HG02938 (cell line): Measurements from ENCODE around the gene BRWD1.

Experiments used
- ATAC-seq: cut with Tn5 transposase; IDR thresholded peaks from one replicate; pipeline ENCODE4 v1.9.1; 2021; ENCODE audit warnings: mild to moderate bottlenecking, moderate library complexity; ENCODE audit not compliant: unreplicated experiment

Gene BRWD1

GRCh38 chr21:39313571-39314142 is at the start of gene BRWD1:
Gene BRWD1, minus strand, starts transcription at chr21:39313632. Its CDS starts 141 bp downstream, at chr21:39313491.
- ATAC-seq: peak; percentile 34

GRCh38 chr21:39362733-39363132 is 49.3 kb upstream of the BRWD1 start:
- no peak for ATAC-seq

DNA sequence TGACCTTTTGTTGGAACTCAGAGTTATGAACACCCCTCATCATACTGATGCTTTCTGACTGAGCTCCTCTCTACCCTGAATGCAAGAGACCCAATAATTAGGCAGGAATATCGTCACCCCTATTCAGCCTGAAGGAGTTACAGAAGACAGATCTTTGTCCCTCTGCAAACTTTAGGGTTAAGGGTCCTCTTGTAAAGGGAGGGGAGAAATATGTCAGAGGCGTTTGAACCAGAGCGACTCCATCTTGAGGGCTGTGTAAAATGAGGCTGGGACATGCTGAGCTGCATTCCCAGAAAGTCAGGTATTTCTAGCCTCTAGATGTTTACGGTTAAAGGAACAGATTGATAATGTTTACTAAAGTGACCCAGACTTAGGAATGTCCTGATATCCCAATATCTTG is 46.0 kb upstream of the BRWD1 start:
- no peak for ATAC-seq

DNA sequence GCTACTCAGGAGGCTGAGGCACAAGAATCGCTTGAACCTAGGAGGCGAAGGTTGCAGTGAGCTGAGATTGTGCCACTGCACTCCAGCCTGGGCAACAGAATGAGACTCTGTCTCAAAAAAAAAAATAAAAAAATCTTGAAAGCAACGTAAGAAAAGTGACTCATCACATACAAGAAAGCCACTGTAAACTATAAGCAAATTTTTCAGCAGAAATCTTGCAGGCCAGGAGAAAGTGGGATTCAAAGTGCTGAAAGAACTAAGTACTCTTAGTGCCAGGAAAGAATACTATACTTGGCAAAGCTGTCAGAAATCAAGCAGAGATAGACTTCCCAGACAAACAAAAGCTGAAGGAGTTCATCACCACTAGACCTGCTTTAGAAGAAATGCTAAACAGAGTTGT is 39.9 kb upstream of the BRWD1 start:
- no peak for ATAC-seq

GRCh38 chr21:39350094-39351005 is 36.9 kb upstream of the BRWD1 start:
- no peak for ATAC-seq

GRCh38 chr21:39349211-39350093 is 36.0 kb upstream of the BRWD1 start:
- peak; percentile 84 for ATAC-seq

GRCh38 chr21:39348355-39349210 is 35.2 kb upstream of the BRWD1 start, which contains the start of gene HMGN1:
Gene HMGN1, minus strand, starts transcription at chr21:39349088. Its CDS starts 171 bp downstream, at chr21:39348917.
- ATAC-seq: peak; percentile 49

DNA sequence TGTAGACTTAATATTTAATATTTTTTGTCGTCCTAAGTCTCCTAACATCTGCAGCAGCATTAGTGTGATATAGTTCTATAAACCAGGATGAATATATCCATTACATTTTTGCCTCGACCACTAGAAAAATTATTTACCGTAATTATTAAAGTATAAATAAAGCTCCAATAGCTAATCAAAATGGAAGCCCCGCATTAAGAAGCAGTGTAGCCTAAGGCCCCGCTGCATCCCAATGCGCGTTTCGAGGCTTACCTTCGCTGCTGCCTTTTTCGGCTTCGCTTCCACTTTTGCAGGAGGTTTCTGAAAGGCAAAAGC is 34.6 kb upstream of the BRWD1 start:
- ATAC-seq: peak; percentile 13

DNA sequence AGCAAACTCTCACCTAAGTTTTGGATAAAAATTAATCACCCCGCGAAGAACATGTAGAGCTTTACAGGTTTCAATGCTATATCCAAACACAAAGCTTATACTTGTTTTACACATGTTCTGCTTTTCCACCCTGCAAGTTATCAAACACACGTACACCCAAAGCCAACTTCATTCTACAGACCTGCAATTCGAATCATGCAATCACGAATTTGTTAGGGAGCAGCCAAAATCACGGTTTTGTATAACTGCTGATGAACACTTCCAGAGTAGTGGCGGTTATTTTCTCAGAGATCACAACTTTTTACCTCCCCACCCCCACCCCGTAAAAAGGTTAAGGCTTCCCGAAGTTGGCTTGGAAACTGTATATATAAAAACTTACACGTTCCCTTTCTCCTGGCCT is 34.1 kb upstream of the BRWD1 start:
- no peak for ATAC-seq

- ATAC-seq: no peak
These were observed 33.4 kb upstream of the BRWD1 start for GRCh38 chr21:39346671-39347331.

DNA sequence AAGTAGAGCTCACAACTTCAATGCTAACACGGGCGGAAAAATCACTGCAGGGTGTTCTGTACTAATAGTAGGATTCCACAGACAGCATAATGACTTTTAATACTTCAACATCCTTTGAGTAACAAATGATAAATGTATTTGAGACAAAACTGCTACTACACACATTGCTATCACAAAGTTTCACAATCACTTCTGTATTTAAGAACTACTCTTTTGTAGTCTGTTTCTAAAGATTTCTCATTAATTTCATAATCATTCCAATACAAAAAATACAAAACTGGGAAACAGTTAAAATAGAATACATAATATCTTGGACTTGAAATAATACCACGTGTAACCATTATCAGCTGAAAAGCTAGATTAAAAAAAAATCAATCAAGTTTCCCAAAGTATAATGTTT is 32.8 kb upstream of the BRWD1 start:
- ATAC-seq: no peak

DNA sequence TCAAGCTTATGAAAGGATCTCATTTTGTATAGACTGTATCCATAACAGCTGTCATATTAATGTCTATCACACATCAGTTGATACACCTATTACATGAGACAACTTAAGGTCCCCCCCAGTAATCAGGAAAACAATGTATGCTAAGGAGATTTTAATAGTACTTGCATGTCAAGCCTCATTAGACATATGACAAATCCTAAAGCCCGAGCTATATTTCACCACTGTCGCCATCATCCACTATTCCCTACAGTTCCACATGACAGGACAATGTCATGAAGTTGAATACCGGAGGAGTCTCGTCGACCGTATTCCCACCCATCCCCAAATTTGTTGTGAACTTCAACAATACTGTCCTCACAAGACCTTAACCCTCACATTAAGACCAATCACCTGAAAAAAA is 32.0 kb upstream of the BRWD1 start:
- no peak for ATAC-seq

GRCh38 chr21:39344848-39345247 is 31.4 kb upstream of the BRWD1 start:
- no peak for ATAC-seq

DNA sequence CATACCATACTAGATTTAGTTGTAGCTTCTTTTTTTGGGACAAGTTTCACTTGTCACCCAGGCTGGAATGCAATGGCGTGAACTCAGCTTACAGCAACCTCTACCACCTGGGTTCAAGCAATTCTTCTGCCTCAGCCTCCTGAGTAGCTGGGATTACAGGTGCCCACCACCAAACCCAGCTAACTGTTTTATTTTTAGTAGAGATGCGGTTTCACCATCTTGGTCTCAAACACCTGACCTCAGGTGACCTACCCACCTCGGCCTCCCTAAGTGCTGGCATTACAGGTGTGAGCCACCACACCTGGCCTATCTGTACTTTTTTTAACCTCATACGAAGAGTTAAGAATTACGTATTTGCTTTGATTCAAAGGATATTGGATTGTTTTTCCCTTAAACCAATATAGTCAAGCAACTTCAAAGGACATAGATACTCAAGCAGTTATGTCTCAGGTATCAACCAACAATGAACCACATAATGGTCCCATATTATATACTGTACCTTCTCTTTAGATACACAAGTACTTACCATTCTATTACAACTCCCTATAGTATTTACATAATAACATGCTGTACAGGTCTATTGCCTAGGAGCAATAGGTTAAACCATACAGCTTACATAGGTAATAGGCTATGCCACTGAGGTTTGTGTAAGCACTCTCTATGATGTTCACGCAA is 28.0 kb upstream of the BRWD1 start:
- no peak for ATAC-seq

DNA sequence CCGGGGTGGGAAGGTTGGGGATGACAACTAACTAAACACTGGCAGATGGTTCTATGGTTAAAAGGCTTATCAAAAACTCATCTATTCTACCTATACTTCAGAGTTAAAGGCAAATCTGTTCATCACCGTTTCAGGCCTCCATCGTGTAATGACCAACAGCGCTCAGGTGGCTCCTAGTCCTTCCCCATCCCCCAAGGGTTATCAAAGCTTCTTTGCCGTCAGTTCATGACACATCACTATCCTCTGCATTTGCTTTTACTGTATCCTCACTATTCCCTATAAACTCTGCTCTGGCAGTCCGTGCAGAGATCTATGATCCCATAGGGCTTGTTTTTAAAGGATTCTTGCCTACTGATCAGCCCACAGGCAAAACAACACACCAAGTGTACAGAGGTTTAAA is 27.3 kb upstream of the BRWD1 start:
- no peak for ATAC-seq

GRCh38 chr21:39339231-39339630 is 25.8 kb upstream of the BRWD1 start:
- no peak for ATAC-seq

DNA sequence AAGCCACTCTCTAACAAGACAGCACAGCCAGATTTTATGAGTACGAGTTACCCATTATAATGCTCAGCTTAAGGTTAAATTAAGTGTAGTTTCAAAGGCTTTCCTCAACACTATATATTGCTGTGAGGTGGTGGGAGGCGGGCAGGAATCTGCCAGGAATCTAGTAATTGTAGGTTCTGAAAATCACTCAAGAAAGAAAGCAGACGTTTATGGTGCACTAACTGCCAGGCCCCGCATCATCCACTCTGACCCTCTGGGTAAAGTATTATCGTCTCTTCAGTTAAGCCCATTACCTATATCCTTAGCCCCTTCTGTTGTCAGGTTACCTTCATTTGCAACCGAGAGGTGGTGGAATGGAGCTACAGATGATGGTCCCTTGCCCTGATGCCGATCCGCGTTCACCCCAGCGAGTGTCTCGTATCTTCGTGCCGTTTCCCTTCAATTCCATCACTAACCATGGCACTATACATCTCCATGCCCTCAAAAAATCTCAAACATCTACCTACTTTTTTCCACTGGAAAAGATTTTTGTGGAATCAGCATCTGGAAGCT is 23.1 kb upstream of the BRWD1 start:
- ATAC-seq: no peak

DNA sequence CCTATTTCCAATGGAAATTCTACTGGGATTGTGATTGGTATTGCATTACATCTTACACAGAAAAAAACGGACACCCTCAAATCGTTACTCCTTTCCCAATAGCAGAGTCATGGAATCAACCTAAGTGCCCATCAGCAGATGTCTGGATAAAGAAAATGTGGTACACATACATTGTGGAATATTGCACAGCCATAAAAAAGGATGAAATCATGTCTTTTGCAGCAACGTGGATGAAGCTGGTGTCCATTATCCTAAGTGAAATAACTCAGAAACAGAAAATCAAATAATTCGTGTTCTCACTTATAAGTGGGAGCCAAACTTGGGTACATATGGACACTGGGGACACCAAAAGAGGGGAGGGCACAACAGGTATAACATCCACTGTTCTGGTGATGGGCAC is 21.2 kb upstream of the BRWD1 start:
- ATAC-seq: no peak

DNA sequence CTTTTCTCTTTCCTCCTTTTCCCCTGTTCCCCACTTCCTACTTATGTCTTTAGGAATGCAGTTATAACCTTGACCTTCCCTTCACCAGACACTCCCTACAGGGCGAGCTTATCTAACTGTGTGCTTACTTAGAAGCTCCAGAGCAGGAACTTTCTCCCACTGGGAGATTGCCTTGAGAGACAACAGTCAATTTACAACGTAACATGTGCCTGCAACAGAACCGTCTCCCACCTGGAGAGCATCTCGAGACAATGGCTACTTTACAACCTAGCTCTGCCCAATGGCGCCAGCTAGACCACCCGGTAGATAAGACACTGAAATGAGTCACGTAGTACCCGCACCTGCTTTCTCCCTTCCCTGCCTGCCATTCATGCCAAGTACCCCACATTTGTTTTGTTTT is 18.7 kb upstream of the BRWD1 start:
- no peak for ATAC-seq
